Activated CD8-positive, alpha-beta memory T cell treated with anti-CD3 and anti-CD28 coated beads, Interleukin-2, amount 10 ng/mL, durations not matched to agents 7 days and 5 days (primary cell): ENCODE results near the gene SHISA7. TPM values are rescaled to one million over a fixed set of nuclear protein-coding genes. Genes with fewer than 3 reads are reported as not detected.

Source experiments
- ATAC-seq: fragments of 150-1000 bp; cut with Tn5 transposase; one replicate; pipeline ENCODE4 v1.10.0; 2021; ENCODE audit warnings: moderate library complexity
- CTCF ChIA-PET: fragments of 350-600 bp; sonication (Branson Sonifier 250); formaldehyde crosslinking; loops from one replicate; lab custom pipeline; 2021; ENCODE audit warnings: antibody characterized with exemption; lab: Charles Lee
- DNase-seq: peaks from one replicate; pipeline ENCODE4 v3.0.0-alpha.2; 2020
- H3K27ac Mint-ChIP-seq: one replicate; pipeline ENCODE4 v1.8.0; 2021; ENCODE audit warnings: mild to moderate bottlenecking, mixed read lengths
- H3K27me3 Mint-ChIP-seq: one replicate; pipeline ENCODE4 v1.8.0; 2021; ENCODE audit warnings: mixed read lengths
- H3K36me3 Mint-ChIP-seq: one replicate; pipeline ENCODE4 v1.8.0; 2021; ENCODE audit warnings: mild to moderate bottlenecking, mixed read lengths
- H3K4me1 Mint-ChIP-seq: one replicate; pipeline ENCODE4 v1.8.0; 2021; ENCODE audit warnings: mixed read lengths
- H3K4me3 Mint-ChIP-seq: one replicate; pipeline ENCODE4 v1.8.0; 2021; ENCODE audit warnings: mild to moderate bottlenecking, moderate library complexity, mixed read lengths
- H3K9me3 Mint-ChIP-seq: one replicate; pipeline ENCODE4 v1.8.0; 2022; ENCODE audit warnings: low read depth, mixed read lengths
- total RNA-seq, 2 experiments: library from RNA; stranded (reverse); gene quantifications; one replicate each; pipeline ENCODE4 v1.2.3, GENCODE V29; 2021

Gene SHISA7
- total RNA-seq, 2 experiments from 2014 or later, result not detected

DNA sequence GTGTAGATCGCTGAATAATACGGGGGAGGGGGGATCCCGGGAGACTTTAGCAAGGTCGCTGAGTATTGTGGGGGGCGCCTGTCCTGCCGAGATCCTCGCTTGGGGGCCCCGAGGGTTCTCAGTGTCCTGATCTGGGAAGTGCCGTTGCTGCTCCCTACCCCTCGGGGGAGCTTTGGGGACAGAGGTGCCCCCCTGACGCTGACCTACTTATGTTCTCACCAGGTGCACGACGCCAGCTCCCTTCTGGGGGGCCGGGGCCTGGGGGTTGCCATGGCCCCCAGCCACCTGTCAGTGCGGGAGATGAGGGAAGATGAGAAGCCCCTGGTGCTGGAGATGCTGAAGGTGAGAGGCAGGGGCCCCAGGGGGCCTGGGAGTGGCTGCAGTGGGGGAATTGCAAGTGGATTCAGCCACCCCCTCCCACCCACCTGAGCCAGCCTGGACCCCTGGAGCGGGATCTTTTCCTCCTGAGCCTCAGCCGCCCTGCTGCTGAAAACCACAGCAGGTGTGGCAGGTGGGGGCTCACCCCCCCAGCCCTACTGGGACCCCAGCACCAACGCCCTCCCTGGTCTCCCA, 42.4 kb upstream of the SHISA7 start:
- no peaks in the 10 kb centered on the region for H3K9me3 Mint-ChIP-seq
- peaks cover 2% of the 10 kb centered on the region for H3K36me3 Mint-ChIP-seq
- H3K4me1 Mint-ChIP-seq, result peaks cover 6% of the 10 kb centered on the region
- ATAC-seq, result no peak
- H3K4me3 Mint-ChIP-seq, result peak overlapping the region; percentile 73
- CTCF ChIA-PET, result interaction anchor here (0.8 to 5.2 kb wide), 7 partner anchors 9 to 345 kb away, joined by 3 to 42 read pairs (median 5); partner anchors contain the start of gene ZNF628
- no peaks in the 10 kb centered on the region for H3K27me3 Mint-ChIP-seq
- no peak for DNase-seq
- peak overlapping the region; percentile 70 for H3K27ac Mint-ChIP-seq

DNA sequence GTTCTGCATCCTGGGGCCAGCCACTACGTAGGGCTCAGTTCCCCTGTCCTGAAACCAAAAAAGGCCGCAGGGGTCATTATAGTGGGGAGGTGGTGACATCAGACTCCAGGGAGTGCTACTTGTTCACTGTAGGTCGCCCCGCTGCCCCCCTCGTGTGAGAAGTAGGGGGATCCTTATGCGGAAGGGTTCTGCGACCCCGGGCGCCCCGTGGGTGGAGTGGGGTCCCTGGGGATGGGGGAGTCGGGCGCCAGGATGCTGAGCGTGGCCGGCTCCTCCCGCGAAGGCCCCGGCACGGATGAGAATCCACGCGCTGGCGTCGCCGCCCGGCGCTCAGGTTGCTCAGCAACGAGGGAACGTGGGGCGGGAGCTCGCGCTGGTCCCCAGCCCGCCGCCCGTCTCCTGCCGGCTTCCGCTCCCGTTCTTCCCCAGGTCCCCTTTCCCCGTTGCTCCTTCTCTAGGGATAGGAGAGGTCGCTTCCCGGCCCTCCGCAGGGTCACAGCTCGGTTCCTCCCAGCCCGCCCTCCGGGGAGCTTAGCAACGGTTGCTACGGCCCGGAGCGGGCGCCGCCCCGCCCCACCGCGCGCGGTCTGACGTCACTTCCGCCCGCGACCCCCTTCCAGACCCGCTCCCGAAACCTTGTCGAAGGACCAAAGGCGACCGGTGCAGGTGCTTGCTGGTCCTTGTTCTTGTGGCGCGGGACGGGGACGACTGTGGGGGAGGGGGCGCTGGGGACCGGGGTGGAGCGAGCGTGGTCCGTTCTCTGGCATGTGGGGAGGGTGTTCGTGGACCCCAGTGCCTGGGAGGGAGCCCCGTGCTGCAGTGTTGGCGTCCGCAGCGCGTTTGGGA, 41.7 kb upstream of the SHISA7 start, which contains the start of gene NAT14:
TSS of gene NAT14 (plus strand) at position 596 of the 846 bp plus-strand sequence. CDS start 521 bp downstream, outside the sequence.
- CTCF ChIA-PET, result interaction anchor here (0.7 to 5.2 kb wide), 8 partner anchors 8 to 344 kb away, joined by 3 to 42 read pairs (median 4); partner anchors contain the start of gene ZNF628
- ATAC-seq (peak; percentile 74), DNase-seq (peak; percentile 72)
- peak within 1 kb of the TSS; percentile 73 for H3K4me3 Mint-ChIP-seq
- peaks cover 8% of the 10 kb centered on the region for H3K4me1 Mint-ChIP-seq
- peak within 1 kb of the TSS; percentile 70 for H3K27ac Mint-ChIP-seq
- no peaks in the 10 kb centered on the region for H3K9me3 Mint-ChIP-seq
- H3K36me3 Mint-ChIP-seq, result peaks cover 2% of the 10 kb centered on the region
- no peaks in the 10 kb centered on the region for H3K27me3 Mint-ChIP-seq

DNA sequence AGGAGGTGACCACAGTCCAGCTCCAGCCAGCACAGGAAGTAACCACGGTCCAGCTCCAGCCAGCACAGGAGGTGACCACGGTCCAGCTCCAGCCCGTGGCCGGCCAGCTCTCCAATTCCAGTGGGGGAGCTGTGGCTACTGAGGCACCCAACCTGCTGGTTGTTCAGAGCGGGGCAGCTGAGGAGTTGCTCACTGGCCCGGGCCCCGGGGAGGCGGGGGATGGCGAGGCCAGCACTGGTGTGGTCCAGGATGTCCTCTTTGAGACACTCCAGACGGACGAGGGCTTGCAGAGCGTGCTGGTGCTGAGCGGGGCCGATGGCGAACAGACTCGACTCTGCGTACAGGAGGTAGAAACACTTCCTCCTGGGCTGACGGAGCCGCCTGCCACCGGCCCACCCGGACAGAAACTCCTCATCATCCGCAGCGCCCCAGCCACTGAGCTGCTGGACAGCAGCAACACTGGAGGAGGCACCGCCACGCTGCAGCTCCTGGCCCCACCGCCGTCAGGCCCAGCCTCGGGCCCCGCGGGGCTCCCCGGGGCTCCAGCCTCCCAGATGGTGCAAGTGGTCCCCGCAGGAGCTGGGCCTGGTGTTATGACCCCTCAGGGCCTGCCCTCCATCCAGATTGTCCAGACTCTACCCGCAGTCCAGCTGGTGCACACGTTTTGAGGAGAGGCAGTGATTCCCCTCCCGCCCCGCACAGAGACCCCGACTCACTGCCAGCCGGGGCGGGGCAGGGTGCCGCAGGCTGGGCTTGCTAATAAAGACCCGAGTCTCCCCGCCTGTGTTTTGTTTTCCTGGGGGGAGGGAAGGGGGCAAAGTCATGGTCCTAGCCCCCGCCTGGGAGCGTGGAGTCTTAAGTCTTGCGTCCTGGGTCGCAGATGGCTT, 40.8 kb upstream of the SHISA7 start:
- Mint-ChIP-seq H3K4me1 (peaks cover 17% of the 10 kb centered on the region), H3K27ac (no peak overlapping the region), H3K27me3 (no peaks in the 10 kb centered on the region), H3K36me3 (peaks cover 2% of the 10 kb centered on the region), H3K4me3 (peak overlapping the region; percentile 28), H3K9me3 (no peaks in the 10 kb centered on the region)
- CTCF ChIA-PET, result interaction anchor here (0.8 to 5.2 kb wide), 7 partner anchors 7 to 343 kb away, joined by 4 to 42 read pairs (median 6); partner anchors contain the start of gene ZNF628
- ATAC-seq, result no peak
- DNase-seq, result no peak

DNA sequence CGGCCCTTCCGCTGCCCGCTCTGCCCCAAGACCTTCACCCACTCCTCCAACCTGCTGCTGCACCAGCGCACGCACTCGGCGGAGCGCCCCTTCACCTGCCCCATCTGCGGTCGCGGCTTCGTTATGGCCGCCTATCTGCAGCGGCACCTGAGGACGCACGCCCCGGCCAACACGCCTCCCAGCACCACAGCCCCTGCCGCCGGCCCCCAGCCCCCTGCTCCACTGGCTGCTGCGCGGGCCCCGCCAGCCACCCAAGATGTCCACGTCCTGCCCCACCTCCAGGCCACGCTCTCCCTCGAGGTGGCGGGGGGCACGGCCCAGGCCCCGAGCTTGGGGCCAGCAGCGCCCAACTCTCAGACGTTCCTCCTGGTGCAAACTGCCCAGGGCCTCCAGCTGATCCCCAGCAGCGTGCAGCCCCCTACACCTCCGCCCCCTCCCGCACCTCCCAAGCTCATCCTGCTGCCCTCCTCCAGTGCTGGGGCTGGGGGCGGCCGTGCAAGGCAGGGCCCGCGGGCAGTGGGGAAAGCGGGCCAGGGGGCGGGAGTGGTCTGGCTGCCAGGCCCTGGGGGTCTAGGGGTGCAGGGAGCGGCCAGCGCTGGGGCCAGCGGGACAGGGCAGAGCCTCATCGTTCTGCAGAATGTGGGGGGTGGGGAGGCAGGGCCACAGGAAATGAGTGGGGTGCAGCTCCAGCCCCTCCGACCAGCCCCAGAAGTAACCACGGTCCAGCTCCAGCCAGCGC, 40.0 kb upstream of the SHISA7 start:
- ATAC-seq, result no peak
- CTCF ChIA-PET, result interaction anchor here (1.5 to 5.2 kb wide), 2 partner anchors 16 to 21 kb away, joined by 6 to 27 read pairs; no protein-coding TSS in a partner anchor
- no peak overlapping the region for H3K4me3 Mint-ChIP-seq

DNA sequence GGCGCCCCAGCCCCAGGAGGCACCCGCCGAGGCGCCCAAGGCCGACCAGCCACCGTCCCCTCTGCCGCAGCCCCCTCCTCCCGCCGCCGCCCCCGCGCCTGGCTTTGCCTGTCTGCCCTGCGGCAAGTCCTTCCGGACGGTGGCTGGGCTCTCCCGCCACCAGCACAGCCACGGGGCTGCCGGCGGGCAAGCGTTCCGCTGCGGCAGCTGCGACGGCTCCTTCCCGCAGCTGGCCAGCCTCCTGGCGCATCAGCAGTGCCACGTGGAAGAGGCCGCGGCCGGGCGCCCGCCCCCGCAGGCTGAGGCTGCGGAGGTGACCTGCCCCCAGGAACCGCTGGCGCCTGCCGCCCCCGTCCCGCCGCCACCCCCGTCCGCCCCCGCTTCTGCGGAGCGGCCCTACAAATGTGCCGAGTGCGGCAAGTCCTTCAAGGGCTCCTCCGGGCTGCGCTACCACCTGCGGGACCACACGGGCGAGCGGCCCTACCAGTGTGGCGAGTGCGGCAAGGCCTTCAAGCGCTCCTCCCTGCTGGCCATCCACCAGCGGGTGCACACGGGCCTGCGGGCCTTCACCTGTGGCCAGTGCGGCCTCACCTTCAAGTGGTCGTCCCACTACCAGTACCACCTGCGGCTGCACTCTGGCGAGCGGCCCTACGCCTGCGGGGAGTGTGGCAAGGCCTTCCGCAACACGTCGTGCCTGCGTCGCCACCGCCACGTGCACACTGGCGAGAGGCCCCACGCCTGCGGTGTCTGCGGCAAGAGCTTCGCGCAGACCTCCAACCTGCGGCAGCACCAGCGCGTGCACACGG, 39.3 kb upstream of the SHISA7 start:
- Mint-ChIP-seq H3K27me3 (no peaks in the 10 kb centered on the region), H3K9me3 (no peaks in the 10 kb centered on the region), H3K4me1 (peaks cover 28% of the 10 kb centered on the region), H3K27ac (no peak overlapping the region), H3K36me3 (peaks cover 2% of the 10 kb centered on the region), H3K4me3 (no peak overlapping the region)
- CTCF ChIA-PET, result interaction anchor here (1.5 to 5.2 kb wide), 2 partner anchors 15 to 22 kb away, joined by 6 to 27 read pairs; no protein-coding TSS in a partner anchor
- ATAC-seq (no peak), DNase-seq (no peak)

More for the DNA sequence above, 40.0 kb upstream of the SHISA7 start:
- peaks cover 2% of the 10 kb centered on the region for H3K36me3 Mint-ChIP-seq
- no peaks in the 10 kb centered on the region for H3K27me3 Mint-ChIP-seq
- H3K4me1 Mint-ChIP-seq, result peaks cover 22% of the 10 kb centered on the region
- no peaks in the 10 kb centered on the region for H3K9me3 Mint-ChIP-seq
- no peak for DNase-seq
- no peak overlapping the region for H3K27ac Mint-ChIP-seq

DNA sequence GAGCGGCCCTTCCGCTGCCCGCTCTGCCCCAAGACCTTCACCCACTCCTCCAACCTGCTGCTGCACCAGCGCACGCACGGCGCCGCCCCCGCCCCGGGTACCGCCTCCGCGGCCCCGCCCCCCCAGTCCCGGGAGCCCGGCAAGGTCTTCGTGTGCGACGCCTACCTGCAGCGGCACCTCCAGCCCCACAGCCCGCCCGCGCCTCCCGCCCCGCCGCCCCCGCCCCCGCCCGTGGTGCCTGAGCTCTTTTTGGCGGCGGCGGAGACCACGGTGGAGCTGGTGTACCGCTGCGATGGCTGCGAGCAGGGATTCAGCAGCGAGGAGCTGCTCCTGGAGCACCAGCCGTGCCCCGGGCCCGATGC, 38.7 kb upstream of the SHISA7 start:
- Mint-ChIP-seq H3K27me3 (no peaks in the 10 kb centered on the region), H3K36me3 (peaks cover 2% of the 10 kb centered on the region), H3K4me1 (peaks cover 31% of the 10 kb centered on the region), H3K4me3 (no peak overlapping the region), H3K27ac (no peak overlapping the region), H3K9me3 (no peaks in the 10 kb centered on the region)
- CTCF ChIA-PET, result no interaction called here
- DNase-seq (no peak), ATAC-seq (no peak)

DNA sequence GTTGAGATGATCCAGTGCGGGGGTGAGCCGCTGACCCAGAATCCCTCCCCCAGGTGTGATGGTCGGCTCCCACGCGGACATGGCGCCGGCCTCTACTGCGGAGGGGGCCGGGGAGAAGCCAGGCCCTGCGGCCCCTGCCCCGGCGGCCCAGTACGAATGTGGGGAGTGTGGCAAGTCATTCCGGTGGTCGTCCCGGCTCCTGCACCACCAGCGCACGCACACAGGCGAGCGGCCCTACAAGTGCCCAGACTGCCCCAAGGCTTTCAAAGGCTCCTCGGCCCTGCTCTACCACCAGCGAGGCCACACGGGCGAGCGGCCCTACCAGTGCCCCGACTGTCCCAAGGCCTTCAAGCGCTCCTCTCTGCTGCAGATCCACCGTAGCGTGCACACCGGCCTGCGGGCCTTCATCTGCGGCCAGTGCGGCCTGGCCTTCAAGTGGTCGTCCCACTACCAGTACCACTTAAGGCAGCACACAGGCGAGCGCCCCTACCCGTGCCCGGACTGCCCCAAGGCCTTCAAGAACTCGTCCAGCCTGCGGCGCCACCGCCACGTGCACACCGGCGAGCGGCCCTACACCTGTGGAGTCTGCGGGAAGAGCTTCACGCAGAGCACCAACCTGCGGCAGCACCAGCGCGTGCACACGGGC, 38.2 kb upstream of the SHISA7 start:
- peaks cover 2% of the 10 kb centered on the region for H3K36me3 Mint-ChIP-seq
- no peaks in the 10 kb centered on the region for H3K27me3 Mint-ChIP-seq
- H3K4me1 Mint-ChIP-seq, result peaks cover 31% of the 10 kb centered on the region
- no peaks in the 10 kb centered on the region for H3K9me3 Mint-ChIP-seq
- ATAC-seq (no peak), DNase-seq (no peak)
- H3K4me3 Mint-ChIP-seq, result no peak overlapping the region
- CTCF ChIA-PET, result no interaction called here
- no peak overlapping the region for H3K27ac Mint-ChIP-seq

DNA sequence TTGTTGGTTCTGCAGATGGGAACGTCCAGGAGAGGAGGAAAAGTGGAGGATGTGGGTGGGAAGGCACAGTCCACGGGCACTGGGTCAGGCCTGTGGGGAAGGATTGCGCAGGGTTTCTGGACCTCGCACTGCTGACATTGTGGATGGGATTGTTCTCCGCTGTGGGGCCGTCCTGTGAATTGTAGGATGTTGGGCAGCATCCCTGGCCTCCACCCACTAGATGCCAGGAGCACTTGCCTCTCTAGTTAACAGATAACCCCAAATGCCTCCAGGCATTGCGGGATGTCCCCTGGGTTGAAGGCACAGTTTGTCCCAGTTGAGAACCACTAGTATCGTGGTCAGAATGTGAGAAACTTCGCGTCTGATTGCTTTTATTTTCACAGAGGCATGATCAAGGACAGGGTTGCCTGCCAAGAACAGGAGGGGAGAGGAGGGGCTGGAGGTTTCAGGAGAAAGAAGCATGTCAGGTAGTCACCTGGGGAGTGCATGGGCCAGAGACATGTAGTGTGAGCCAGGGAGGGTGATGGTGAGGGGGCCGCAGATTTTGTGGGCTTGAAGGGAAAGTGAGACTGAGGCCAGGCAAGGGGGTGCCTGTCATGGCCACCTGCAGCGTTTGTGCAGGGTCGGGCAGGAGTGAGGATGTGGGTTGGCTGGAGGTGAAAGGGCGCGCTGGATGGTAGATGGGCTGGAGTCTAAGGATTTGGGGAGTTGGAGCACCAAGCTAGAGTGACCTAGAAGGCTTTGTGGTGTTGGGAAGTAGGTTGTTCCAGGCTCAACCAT, 36.5 kb upstream of the SHISA7 start:
- Mint-ChIP-seq H3K27me3 (no peaks in the 10 kb centered on the region), H3K9me3 (no peaks in the 10 kb centered on the region), H3K4me1 (peaks cover 35% of the 10 kb centered on the region), H3K36me3 (peaks cover 2% of the 10 kb centered on the region), H3K4me3 (no peak overlapping the region), H3K27ac (no peak overlapping the region)
- ATAC-seq (no peak), DNase-seq (no peak)
- CTCF ChIA-PET, result interaction anchor here (1.7 to 7.5 kb wide), 2 partner anchors 12 to 25 kb away, joined by 5 to 47 read pairs; no protein-coding TSS in a partner anchor

DNA sequence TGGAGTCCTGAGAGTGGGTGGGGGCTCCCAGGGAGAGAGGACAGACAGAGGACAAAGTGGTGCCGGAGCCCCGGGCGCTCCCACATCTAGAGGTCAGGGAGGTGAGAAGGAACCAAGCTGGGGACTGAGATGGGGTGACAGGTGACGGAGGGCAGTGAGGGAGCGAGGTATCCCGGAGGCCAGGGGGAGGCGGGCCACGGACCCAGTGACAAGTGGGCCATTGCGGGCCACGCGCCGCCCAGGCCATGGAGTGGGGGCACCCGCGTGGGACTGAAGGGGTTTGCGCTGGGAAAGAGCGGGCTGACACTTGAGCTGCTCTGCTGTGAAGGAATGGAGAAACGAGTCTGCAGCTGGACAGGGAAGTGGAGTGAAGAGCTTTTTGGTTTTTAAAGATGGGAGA, 35.9 kb upstream of the SHISA7 start:
- ATAC-seq (no peak), DNase-seq (no peak)
- H3K27me3 Mint-ChIP-seq, result no peaks in the 10 kb centered on the region
- no peaks in the 10 kb centered on the region for H3K9me3 Mint-ChIP-seq
- H3K4me1 Mint-ChIP-seq, result peaks cover 34% of the 10 kb centered on the region
- peaks cover 2% of the 10 kb centered on the region for H3K36me3 Mint-ChIP-seq
- no peak overlapping the region for H3K27ac Mint-ChIP-seq
- CTCF ChIA-PET, result interaction anchor here (1.7 to 7.5 kb wide), 2 partner anchors 11 to 25 kb away, joined by 5 to 47 read pairs; no protein-coding TSS in a partner anchor
- H3K4me3 Mint-ChIP-seq, result peak overlapping the region; percentile 29

DNA sequence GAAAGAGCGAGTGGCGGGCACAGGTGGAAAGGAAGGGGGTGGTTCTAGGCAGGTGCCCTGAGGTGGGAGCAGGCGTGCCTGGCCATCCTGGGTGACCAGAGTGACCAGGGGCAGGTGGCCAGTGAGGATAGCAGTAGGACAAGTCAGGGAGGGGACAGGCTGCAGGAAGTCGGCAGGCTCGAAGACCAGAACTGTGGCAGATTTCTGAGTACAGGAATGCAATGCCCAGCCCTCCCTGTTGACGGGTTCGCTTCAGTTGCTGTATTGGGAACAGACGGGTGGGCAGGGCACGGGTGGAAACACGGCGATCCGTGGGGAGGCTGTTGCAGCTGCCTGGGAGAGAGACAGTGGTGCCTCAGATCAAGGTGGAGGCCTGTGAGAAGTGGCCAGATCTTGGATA, 35.3 kb upstream of the SHISA7 start:
- peaks cover 2% of the 10 kb centered on the region for H3K36me3 Mint-ChIP-seq
- peaks cover 34% of the 10 kb centered on the region for H3K4me1 Mint-ChIP-seq
- H3K27me3 Mint-ChIP-seq, result no peaks in the 10 kb centered on the region
- DNase-seq (no peak), ATAC-seq (no peak)
- no peaks in the 10 kb centered on the region for H3K9me3 Mint-ChIP-seq
- peak overlapping the region; percentile 51 for H3K4me3 Mint-ChIP-seq
- CTCF ChIA-PET, result interaction anchor here (1.7 to 7.5 kb wide), 3 partner anchors 11 to 154 kb away, joined by 5 to 47 read pairs (median 9); no protein-coding TSS in a partner anchor
- no peak overlapping the region for H3K27ac Mint-ChIP-seq

DNA sequence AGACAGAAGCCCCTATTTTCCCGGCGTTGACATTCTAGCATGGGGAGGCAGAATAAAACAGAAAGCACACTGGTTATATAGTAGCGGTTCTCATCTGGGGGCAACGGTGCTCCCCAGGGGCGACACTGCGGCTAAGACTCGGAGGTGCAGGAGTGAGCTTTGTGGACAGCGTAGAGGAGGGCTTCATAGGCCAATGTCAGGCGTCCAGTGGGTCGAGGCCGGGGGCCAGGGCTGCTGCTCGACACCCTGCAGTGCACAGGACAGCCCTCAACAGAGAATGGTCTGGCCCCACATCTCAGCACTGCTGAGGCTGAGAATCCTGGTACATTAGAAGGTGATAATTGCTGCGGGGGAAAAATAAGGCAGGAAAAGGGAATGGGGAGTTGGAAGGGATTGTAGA, 34.8 kb upstream of the SHISA7 start:
- H3K4me1 Mint-ChIP-seq, result peaks cover 34% of the 10 kb centered on the region
- H3K9me3 Mint-ChIP-seq, result no peaks in the 10 kb centered on the region
- DNase-seq (no peak), ATAC-seq (no peak)
- H3K27me3 Mint-ChIP-seq, result no peaks in the 10 kb centered on the region
- H3K36me3 Mint-ChIP-seq, result peaks cover 2% of the 10 kb centered on the region
- no peak overlapping the region for H3K27ac Mint-ChIP-seq
- CTCF ChIA-PET, result interaction anchor here (1.7 to 7.5 kb wide), 4 partner anchors 10 to 175 kb away, joined by 5 to 47 read pairs (median 8); no protein-coding TSS in a partner anchor
- H3K4me3 Mint-ChIP-seq, result peak overlapping the region; percentile 51
